Left cardiac atrium (tissue), 4 donors: ENCODE measurements around the gene SLC26A5. TPM values are rescaled to one million over a fixed set of nuclear protein-coding genes. Genes with fewer than 3 reads are reported as not detected.

ENCODE experiments used
- ATAC-seq, 2 donors: fragments of 200-7000 bp; cut with Tn5 transposase; one replicate each; pipeline ENCODE4 v1.9.1; 2020; ENCODE audit warnings: mild to moderate bottlenecking in 2 of 2, moderate library complexity in 2 of 2
- DNase-seq: peaks from one replicate; pipeline ENCODE4 v3.0.0-alpha.2; 2020
- intact Hi-C, 2 donors: fragments of 100-400 bp; cut with DNase I; formaldehyde crosslinking; loops; one replicate each; pipeline versions ENCODE4 v1.14.1 to v1.15.1; 2022 to 2023
- total RNA-seq, 2 donors: library from RNA; stranded (reverse); fragmentation: NEBNext Ultra II Directional; extraction: Animal tissue kit (Norgen Biotek cat#: 25700); gene quantifications; one replicate each; pipeline ENCODE4 v1.2.1, GENCODE V29; 2021
- donor health status: DM: no; HTN: yes; CAD: no.
- donor health status: DM: no; HTN: yes; CAD: no; lungs with severe emphysema.
- donor health status: DM: yes; HTN: yes; CAD: no.
- donor health status: Dilated cardiomyopathy.

Gene SLC26A5
- total RNA-seq, 2 donors from 2014 or later: not detected

DNA sequence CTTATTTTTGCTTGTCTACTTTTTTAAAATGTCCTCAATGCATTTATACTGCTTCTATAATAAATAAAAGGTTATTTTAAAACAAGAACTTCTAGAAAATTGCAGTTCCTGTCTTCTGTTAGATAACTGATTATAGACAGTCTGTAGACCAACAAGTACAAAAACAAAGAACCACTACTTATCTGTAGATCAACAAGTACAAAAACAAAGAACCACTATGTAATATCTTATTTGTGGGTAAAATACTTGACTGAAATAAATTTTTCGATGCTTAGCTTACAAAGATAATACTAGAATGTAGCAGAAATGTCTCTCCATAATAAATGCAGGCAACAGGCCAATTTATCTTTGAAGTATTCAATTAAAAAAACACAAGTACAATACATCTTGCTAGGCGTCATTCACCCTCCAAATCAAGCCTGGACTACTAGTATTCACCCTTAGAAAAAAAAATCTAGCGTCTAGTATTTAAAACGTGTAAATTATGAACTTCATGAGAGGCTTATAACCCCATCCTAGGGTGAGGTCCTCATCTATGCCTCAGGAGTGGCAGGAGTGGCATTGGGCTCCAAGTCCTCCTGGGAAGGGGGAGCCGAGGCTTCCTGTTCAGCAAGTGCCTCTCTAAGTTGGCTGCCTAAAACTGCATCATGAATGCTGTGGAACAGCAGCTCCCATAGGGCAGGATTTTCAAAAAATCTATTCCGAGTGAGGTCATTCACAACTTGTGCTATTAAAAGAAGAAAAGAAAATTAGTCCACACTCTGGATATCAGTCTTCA, 72.0 kb downstream of the SLC26A5 start:
- intact Hi-C loops: no loop called here
- DNase-seq: no peak
- no peak for ATAC-seq

DNA sequence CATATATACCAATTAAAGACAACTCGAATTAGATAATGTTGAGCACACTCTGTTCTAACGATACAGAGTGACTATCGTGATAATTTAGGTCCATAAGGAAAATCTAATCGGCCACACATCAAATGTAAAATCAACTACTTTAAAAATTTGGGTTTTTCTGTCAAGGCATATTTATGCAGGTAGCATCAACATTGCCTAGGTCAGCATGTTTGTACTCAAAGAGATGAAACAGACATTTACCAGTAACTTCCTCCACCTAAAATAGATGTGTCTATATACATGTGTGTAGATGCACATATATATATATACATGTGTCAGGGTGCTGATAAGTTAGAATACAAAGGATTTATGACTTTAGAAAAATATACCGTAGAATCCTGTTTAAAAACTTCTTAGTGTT, 76.6 kb downstream of the SLC26A5 start:
- ATAC-seq (no peak), DNase-seq (no peak)
- intact Hi-C loops: no loop called here

DNA sequence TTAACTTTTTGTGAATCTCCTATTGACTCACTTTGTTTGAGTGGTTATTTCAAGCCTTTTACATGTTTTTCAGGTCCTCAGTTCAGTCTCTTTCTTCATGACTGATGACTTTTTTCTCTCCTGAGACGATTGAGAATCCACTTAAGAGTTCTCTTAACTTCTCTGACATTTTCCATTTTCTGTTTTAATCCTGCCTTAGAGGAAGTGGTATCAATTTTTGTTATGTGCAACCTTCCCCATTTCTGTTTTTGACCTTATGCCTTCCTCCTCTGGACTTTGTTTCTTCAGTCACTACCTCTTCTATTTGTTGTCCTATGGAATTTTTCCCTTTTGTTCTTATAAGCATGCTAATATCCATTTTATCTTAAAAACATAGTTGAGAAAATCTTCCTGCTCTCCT, 96.2 kb downstream of the SLC26A5 start:
- ATAC-seq (no peak), DNase-seq (no peak)
- intact Hi-C loops: loop anchor here in 1 of 2 donors (5.0 kb wide), 1 partner anchor 38 kb away; no protein-coding TSS in a partner anchor

DNA sequence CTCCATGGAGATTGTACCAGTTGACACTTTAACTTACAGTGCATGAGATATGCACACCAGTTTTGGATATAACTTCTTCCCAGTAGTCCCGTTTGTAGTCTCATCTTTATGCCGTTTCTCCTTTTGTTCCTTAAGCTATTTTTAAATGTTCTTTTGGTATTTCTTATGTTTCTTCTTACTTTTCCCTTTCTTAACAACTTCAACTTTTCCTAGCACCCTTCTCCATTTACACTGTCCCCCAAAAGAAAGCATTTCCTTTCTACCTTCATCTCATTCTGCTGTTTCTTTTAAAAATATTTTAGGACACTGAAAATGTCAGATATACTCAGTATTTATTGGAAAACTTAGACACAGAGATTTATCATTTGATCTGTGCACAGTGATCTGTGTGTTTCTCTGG, 97.0 kb downstream of the SLC26A5 start:
- intact Hi-C loops: no loop called here
- ATAC-seq: no peak
- DNase-seq: no peak

DNA sequence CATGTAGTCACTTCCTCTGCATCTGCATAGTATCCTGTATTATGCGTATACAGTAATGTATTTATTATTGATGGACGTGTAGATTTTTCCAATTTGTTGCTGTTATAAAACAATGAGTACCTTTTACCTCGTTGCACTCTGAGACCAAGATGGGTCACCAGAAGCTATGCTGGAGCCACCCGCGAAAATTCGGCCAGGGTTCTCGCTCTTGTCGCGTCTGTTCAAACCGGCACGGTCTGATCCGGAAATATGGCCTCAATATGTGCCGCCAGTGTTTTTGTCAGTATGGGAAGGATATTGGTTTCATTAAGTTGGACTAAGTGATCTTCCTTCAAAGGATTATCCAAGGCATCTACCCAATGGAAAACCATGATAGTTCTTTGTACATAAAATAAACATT, 97.6 kb downstream of the SLC26A5 start:
- no peak for ATAC-seq
- intact Hi-C loops: no loop called here
- no peak for DNase-seq

DNA sequence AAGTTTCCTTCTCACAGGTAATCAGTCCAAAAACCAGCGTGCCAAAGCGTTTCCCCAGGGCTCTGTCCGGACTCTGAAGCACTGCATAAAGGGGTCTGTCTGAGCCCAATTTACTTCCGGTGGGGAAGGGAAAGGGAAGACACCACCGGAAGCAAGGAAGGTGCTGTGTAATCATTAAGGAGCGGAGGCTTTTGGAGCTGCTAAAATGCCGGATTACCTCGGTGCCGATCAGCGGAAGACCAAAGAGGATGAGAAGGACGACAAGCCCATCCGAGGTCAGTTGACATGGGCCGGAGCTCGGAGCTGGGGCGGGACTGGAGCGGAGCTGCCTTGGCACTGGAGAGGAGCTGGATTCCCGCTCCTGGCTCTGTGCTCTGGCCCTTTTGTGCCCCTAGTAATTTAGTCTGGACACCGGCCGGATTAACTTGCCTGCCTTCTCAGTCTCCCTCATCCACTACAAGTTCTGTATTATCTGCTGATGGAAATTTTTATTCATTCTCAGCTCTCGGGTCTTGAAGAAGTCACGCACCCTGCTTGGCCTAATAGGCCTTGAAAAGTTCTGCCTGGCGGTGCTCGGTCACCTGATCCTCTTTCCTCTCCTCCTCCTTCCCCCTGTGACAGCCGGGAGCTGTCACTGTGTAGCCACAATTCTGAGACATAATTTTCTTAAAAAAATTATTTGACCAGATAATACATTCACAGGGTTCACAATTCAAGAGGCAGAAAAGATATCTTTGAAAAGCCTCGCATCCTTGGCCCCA, 98.3 kb downstream of the SLC26A5 start, which contains the start of gene PSMC2:
Gene PSMC2 (plus strand): TSS at position 137 of the 761 bp plus-strand sequence. CDS start 69 bp downstream, at position 206.
- intact Hi-C loops: no loop called here
- DNase-seq (peak; percentile 77), ATAC-seq (peak; percentile 86 to 91)

DNA sequence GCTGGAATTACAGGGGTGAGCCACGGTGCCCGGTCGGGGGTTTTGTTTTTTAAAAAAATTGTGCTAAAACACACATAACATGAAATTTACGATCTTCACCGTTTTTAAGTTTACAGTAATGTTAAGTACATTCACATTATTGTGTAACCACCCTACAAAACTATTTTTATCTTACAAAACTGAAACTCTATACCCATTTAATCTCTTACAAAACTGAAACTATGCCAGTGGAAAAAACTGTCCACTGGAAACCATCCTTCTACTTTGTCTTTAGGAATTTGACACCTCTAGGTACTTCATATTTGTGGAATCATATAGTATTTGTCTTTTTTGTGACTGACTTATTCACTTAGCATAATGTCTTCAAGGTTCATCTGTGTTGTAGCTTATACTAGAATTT, 99.6 kb downstream of the SLC26A5 start:
- ATAC-seq (no peak), DNase-seq (no peak)
- intact Hi-C loops: no loop called here

DNA sequence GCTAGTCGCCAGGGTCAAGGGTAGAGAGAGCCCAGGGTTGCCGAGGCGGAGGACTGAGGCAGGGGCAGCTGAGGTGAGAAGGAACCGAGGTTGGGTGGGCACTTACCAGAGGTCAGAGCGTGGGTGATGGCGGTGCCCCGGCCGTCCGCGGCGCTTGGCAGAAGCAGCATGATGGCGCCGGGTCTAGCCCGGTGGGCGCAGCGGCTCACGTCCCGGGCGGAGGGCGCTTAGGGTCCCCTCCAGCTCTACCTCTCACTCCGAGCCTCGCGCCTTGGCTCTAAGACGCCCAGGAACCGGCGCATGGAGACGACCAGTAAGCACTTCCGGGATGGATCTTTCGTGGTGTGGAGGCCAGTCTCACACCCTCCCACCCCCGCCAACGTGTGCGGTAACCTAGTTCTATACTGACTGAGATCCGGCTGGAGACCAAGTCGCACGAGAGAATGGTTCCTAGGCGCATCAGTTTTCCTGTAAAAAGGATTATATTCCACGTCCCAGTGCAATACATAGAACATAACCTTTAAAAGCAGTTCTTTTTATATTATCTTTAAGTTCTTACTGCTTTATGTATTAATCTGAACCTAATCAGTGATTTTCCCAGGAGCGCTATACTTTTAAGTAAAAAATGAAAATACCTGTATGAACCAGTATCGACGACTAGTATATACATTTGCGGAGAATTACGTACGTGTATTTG, 101.4 kb downstream of the SLC26A5 start, which contains the start of gene DNAJC2:
Gene DNAJC2 (minus strand): TSS at position 315 of the 697 bp plus-strand sequence. CDS start 145 bp downstream, at position 170.
- intact Hi-C loops: no loop called here
- DNase-seq: peak; percentile 91

DNA sequence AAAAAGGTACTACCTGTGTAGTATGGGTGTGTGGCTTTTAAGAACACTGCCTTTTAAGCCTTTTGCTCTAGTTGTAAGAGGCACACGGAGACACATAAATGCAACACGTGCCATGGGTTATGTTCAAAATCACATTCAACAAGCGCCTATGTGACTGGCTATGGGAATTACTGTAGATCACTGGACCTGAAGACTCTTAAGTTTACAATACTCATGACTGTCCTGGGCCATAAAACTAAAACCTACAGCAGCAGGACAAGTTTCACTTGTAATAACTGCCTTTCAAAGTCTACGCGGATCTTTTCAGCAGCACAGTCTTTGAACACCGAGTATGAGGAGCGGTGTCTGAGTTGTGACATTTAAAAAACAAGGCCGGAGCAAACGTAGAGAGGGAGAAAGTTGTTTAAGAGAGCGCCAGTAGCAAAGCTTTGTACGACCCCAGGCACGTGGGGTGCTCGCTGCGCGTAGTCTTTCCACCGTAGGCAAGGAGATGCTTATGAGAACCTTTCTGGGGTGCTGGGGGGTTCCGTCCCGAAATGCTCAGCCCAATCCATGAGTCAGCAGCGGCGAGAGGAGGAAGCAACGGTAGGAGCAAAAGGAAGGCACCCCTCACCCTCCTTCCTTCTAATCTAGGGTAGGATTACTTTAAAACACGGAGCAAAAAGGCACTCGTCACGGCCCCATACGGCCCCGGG, 102.1 kb downstream of the SLC26A5 start:
- intact Hi-C loops: loop anchor here in 1 of 2 donors (1.0 kb wide), 1 partner anchor 47 kb away; the partner anchor contains the start of gene PMPCB
- DNase-seq (no peak), ATAC-seq (peak; percentile 24 to 52)

More for the DNA sequence above, 101.4 kb downstream of the SLC26A5 start, which contains the start of gene DNAJC2:
- peak; percentile 92 to 96 for ATAC-seq

DNA sequence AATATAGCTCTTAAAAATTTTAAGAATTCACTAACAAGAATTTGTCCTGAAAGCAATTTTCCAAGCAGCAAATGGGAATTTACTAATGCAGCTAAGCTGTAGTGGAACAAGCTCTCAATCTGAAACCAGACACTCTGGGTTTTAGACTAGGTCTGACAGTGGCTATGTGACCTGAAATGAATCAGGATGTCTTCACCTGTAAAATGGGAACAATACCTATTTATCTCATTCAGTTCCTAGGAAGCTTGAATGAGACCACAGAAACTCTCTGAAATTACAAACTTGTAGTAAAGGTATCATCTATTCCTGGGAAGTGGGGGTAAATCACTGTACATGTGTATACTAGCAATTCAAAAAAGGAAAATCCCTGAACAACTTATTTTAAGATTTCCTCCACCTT, 102.7 kb downstream of the SLC26A5 start:
- DNase-seq (no peak), ATAC-seq (no peak)
- intact Hi-C loops: loop anchor here in 1 of 2 donors (1.0 kb wide), 1 partner anchor 46 kb away; the partner anchor contains the start of gene PMPCB

DNA sequence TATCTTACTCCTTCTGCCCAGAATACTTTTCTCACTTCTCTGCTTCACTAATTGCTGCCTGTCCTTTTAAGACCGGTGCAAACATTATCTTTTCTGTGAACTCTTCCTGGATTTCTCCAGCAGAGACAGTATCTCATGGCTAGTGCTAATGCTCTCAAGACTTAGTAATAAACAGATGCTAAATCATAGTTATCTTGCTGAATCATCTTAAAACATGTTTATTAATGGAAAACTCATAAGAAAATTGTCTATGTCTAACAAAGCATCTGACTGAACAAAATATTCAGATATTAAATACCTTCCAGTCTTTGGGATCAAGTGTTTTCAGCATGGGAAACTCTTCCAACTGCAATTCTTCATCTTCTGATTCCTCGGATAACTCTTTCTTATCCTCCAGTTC, 104.5 kb downstream of the SLC26A5 start:
- intact Hi-C loops: no loop called here
- ATAC-seq (no peak), DNase-seq (no peak)

DNA sequence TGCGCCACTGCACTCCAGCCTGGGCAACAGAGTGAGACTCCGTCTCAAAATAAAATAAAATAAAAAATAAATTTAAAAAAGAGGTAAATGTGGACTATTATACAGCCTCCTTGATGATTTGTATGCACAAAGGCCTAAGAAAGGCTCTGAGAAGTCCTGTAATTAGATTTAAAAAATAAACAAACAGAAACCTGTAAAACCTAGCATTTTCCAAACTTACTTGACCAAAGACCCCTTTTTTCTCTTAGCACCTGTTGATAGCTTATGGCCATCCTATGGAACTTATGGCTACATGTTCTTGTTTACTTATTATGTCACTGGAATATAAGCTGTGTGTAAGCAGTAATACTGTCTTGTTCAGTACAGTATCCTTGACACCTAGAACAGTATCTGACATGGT, 107.1 kb downstream of the SLC26A5 start:
- intact Hi-C loops: no loop called here
- DNase-seq (no peak), ATAC-seq (no peak)

DNA sequence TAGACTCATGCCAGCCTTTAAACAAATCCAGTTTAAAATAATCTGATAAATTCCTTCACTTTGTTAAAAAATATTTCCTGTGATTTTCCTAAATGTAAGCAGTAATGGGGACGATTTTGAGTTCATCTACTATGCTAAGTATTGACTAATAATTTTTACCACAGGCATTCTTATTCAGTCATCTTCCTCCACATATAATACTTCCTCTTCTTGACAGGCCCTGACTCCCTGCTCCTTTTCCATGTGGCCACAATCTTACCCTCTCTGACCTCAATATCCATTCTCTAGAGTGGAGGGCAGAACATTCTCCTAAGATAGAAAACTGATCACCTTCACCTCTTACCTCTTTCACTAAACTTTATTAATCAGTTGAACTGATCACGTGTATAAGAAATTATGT, 109.2 kb downstream of the SLC26A5 start:
- ATAC-seq (no peak), DNase-seq (no peak)
- intact Hi-C loops: no loop called here

DNA sequence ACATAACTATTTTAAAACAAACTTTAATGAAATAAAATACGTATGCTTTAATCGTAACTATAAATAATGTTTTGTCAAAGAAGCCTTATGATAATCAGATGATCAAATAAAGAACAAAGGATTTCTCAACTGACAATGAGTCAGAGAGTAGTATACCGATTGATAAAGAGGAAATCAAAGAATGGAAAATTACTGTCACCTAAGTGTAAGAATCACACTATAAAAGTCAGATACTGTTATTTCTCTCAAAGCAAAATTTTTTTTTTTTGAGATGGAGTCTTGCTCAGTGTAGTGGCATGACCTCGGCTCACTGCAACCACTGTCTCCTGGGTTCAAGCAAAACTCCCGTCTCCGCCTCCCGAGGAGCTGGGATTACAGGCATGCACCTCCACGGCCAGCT, 120.3 kb downstream of the SLC26A5 start:
- intact Hi-C loops: no loop called here
- DNase-seq (no peak), ATAC-seq (no peak)

Other genes starting within 250 kb of the SLC26A5 start
- gene PMPCB, start 148.8 kb downstream of the SLC26A5 start, total RNA-seq: 10 to 100 TPM; 49.2 to 55.9 TPM
- gene DNAJC2, start 101.4 kb downstream of the SLC26A5 start, total RNA-seq: 10 to 100 TPM; 12.3 to 15.8 TPM
- gene PSMC2, start 98.6 kb downstream of the SLC26A5 start, total RNA-seq: 100 to 1,000 TPM; 105 to 115 TPM